Measurements from ENCODE around the gene CUBN.

Gene CUBN

DNA sequence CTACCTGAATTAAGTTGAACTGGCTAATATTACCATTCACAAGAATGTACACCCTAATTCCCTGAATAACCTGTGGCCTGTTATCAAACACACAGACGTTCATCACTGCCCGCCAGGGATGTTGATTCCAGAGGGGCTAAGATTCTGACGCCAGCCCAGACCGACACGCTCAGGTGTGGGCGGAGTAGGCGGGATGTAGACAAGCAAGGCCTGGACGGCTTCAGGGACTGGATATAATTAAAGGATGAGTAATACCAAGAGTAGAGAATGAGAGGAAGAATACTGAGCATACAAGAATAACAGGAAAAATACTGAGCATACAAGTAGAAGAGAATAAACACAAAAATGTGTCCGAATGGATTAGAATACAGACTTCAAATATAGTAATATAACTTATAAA lies 29.0 kb downstream of the CUBN start:
- no peaks in the 10 kb centered on the region for H3K4me1 ChIP-seq (ENCODE audit: control insufficient read depth, insufficient read depth, low read length)
- no peak overlapping the region for H3K9ac ChIP-seq (ENCODE audit: low read depth, low read length)
- H3K4me3 ChIP-seq (ENCODE audit: low read depth, low read length), result no peak overlapping the region
- no peaks in the 10 kb centered on the region for H3K9me3 ChIP-seq (ENCODE audit: control insufficient read depth, insufficient read depth, low read length)
- H3K27me3 ChIP-seq (ENCODE audit: control insufficient read depth, insufficient read depth, low read length), result no peaks in the 10 kb centered on the region
- no peaks in the 10 kb centered on the region for H3K36me3 ChIP-seq (ENCODE audit: control insufficient read depth, insufficient read depth, low read length)

DNA sequence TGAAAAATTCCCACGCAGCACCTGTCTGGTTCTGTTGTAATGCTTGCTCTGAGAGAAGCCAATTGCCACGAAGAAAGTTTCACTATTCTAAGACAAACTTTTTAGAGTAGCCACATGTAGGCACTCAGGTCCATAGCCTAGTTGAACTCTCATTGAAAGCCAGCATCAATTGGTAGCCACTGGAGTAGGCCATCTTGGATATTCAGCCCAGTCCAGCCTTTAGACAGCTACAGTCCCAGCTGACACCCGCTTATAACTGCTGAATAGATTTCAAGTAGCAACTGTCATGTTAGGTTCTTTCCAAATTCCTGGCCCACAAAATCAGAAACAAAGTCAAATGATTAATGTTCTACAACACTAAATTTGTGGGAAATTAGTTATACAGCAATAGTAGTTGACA lies 31.6 kb downstream of the CUBN start:
- no peaks in the 10 kb centered on the region for H3K9me3 ChIP-seq (ENCODE audit: control insufficient read depth, insufficient read depth, low read length)
- no peaks in the 10 kb centered on the region for H3K27me3 ChIP-seq (ENCODE audit: control insufficient read depth, insufficient read depth, low read length)
- H3K36me3 ChIP-seq (ENCODE audit: control insufficient read depth, insufficient read depth, low read length), result no peaks in the 10 kb centered on the region
- no peak overlapping the region for H3K4me3 ChIP-seq (ENCODE audit: low read depth, low read length)
- H3K4me1 ChIP-seq (ENCODE audit: control insufficient read depth, insufficient read depth, low read length), result no peaks in the 10 kb centered on the region
- H3K9ac ChIP-seq (ENCODE audit: low read depth, low read length), result no peak overlapping the region

- Histone ChIP-seq H3K4me1 (ENCODE audit: control insufficient read depth, insufficient read depth, low read length) (no peaks in the 10 kb centered on the region), H3K9me3 (ENCODE audit: control insufficient read depth, insufficient read depth, low read length) (no peaks in the 10 kb centered on the region), H3K27me3 (ENCODE audit: control insufficient read depth, insufficient read depth, low read length) (no peaks in the 10 kb centered on the region), H3K4me3 (ENCODE audit: low read depth, low read length) (no peak overlapping the region), H3K36me3 (ENCODE audit: control insufficient read depth, insufficient read depth, low read length) (no peaks in the 10 kb centered on the region), H3K9ac (ENCODE audit: low read depth, low read length) (no peak overlapping the region)
Measured at GRCh38 chr10:17094844-17095243, 34.8 kb downstream of the CUBN start.

GRCh38 chr10:17092986-17093803 lies 36.4 kb downstream of the CUBN start:
- Histone ChIP-seq H3K4me3 (ENCODE audit: low read depth, low read length) (no peak overlapping the region), H3K27me3 (ENCODE audit: control insufficient read depth, insufficient read depth, low read length) (no peaks in the 10 kb centered on the region), H3K36me3 (ENCODE audit: control insufficient read depth, insufficient read depth, low read length) (no peaks in the 10 kb centered on the region), H3K4me1 (ENCODE audit: control insufficient read depth, insufficient read depth, low read length) (no peaks in the 10 kb centered on the region), H3K9ac (ENCODE audit: low read depth, low read length) (no peak overlapping the region), H3K9me3 (ENCODE audit: control insufficient read depth, insufficient read depth, low read length) (no peaks in the 10 kb centered on the region)

- no peak overlapping the region for H3K9ac ChIP-seq (ENCODE audit: low read depth, low read length)
- no peaks in the 10 kb centered on the region for H3K36me3 ChIP-seq (ENCODE audit: control insufficient read depth, insufficient read depth, low read length)
- H3K4me3 ChIP-seq (ENCODE audit: low read depth, low read length), result no peak overlapping the region
- no peaks in the 10 kb centered on the region for H3K4me1 ChIP-seq (ENCODE audit: control insufficient read depth, insufficient read depth, low read length)
- no peaks in the 10 kb centered on the region for H3K9me3 ChIP-seq (ENCODE audit: control insufficient read depth, insufficient read depth, low read length)
- H3K27me3 ChIP-seq (ENCODE audit: control insufficient read depth, insufficient read depth, low read length), result no peaks in the 10 kb centered on the region
Measured at GRCh38 chr10:17092216-17092944, 37.2 kb downstream of the CUBN start.

DNA sequence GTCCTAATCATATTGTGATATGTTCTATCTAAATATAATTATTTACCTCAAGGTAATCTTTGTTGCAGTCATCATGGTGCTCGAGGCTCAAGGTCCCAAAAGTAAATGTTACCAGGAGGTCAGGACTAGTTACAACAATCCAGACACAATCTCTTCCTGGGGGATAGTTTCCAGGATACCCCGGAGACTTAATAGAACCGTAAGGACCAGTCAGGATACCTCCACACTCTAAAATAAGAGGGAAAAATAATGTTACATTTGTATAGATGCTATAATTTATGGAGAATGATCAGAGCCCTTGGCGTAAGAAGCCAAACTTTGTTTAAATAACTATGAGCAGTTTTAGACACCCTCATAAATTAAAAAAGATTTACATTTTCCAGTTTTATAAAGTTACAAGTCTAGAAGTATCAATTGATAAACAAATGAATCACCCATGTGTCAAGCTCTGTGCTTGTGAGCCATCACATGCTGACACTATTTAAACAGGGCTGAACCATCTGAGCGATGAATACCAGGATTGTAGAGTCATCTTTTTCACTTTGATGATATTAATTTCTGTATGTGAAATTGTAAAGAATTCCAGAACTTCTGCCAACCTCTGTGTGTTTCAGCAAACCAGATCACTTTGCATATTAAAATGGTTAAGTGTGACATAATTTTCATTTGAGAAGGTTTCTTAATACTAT lies 41.3 kb downstream of the CUBN start:
- Histone ChIP-seq H3K27me3 (ENCODE audit: control insufficient read depth, insufficient read depth, low read length) (no peaks in the 10 kb centered on the region), H3K9me3 (ENCODE audit: control insufficient read depth, insufficient read depth, low read length) (no peaks in the 10 kb centered on the region), H3K9ac (ENCODE audit: low read depth, low read length) (no peak overlapping the region), H3K4me1 (ENCODE audit: control insufficient read depth, insufficient read depth, low read length) (no peaks in the 10 kb centered on the region), H3K4me3 (ENCODE audit: low read depth, low read length) (no peak overlapping the region), H3K36me3 (ENCODE audit: control insufficient read depth, insufficient read depth, low read length) (no peaks in the 10 kb centered on the region)

DNA sequence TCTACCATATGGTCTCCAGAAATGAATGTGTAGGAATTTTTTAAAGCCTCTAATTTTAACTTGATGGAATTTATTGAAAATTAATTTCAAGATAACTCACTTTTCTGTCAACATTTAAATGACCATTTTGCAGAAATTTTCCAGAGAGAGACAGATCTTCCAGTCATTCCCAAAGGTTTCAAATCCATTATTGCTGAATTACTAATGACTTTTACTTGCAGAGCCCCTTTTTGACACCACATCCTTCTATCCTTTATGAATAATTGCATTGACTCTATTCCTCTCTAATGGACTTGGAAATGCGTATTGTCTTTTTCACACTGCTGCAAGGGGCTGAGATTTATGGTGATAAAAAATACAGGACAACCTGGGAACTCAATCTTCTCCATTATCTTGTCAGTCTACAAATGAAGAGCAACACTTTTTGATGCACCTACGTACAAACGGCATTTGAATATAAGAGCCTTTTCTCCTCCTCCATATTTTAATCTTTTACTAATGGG lies 42.7 kb downstream of the CUBN start:
- H3K4me3 ChIP-seq (ENCODE audit: low read depth, low read length), result no peak overlapping the region
- no peaks in the 10 kb centered on the region for H3K9me3 ChIP-seq (ENCODE audit: control insufficient read depth, insufficient read depth, low read length)
- no peaks in the 10 kb centered on the region for H3K36me3 ChIP-seq (ENCODE audit: control insufficient read depth, insufficient read depth, low read length)
- no peaks in the 10 kb centered on the region for H3K27me3 ChIP-seq (ENCODE audit: control insufficient read depth, insufficient read depth, low read length)
- no peaks in the 10 kb centered on the region for H3K4me1 ChIP-seq (ENCODE audit: control insufficient read depth, insufficient read depth, low read length)
- no peak overlapping the region for H3K9ac ChIP-seq (ENCODE audit: low read depth, low read length)

DNA sequence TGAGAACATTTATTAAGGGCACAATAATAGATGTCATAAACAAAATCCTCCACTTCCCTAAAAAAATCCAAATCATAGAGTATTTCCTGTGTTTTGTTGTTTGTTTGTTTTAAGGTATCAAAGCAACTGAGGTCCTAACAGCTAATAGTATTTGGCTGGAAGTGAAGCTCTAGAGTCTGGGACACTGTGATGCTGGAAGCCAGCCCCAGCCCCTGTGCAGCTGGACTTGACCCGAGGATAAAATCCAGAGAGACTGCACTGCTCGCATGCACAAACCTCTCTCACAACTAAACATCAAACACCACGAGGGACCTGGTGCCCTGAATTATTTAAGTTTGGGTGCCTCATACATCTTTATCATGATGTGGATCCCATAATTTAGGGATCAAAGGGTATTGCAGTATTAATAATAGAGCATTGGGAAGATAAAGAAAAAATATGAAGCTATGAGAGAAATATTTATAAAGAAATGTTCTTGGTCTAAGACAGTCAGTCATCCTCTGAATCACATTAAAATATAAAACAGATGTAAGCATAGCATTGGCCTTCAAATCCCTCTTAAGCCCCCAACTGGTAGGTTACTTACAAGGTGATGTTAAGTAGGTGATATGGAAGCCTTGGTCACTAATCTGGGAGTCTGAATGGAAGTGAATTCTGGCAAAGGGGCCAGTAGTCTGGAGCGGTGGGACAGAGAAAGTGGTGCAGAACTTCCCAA lies 44.4 kb downstream of the CUBN start:
- Histone ChIP-seq H3K9me3 (ENCODE audit: control insufficient read depth, insufficient read depth, low read length) (no peaks in the 10 kb centered on the region), H3K4me3 (ENCODE audit: low read depth, low read length) (no peak overlapping the region), H3K27me3 (ENCODE audit: control insufficient read depth, insufficient read depth, low read length) (no peaks in the 10 kb centered on the region), H3K36me3 (ENCODE audit: control insufficient read depth, insufficient read depth, low read length) (no peaks in the 10 kb centered on the region), H3K9ac (ENCODE audit: low read depth, low read length) (no peak overlapping the region), H3K4me1 (ENCODE audit: control insufficient read depth, insufficient read depth, low read length) (no peaks in the 10 kb centered on the region)

DNA sequence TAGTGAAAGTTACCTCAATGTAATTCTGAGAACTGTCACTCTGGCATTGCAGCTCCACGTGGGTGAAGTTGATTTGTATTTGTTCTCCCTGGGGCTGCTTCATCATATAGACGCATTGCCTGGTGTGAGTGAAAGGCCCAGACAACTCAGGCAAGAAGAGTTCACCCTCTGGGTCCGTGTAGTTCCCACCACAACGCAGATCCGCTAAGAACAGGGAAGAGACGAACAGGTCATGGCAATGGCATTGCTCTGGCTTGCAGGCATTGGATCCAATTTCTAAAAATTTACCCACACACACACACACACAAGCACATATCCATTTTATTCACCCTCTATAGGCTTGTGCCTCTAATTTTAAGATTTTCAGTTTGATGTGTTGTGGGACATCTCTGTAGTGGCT lies 45.4 kb downstream of the CUBN start:
- Histone ChIP-seq H3K9me3 (ENCODE audit: control insufficient read depth, insufficient read depth, low read length) (no peaks in the 10 kb centered on the region), H3K27me3 (ENCODE audit: control insufficient read depth, insufficient read depth, low read length) (no peaks in the 10 kb centered on the region), H3K36me3 (ENCODE audit: control insufficient read depth, insufficient read depth, low read length) (no peaks in the 10 kb centered on the region), H3K9ac (ENCODE audit: low read depth, low read length) (no peak overlapping the region), H3K4me1 (ENCODE audit: control insufficient read depth, insufficient read depth, low read length) (no peaks in the 10 kb centered on the region), H3K4me3 (ENCODE audit: low read depth, low read length) (no peak overlapping the region)

GRCh38 chr10:17081431-17081830 lies 48.2 kb downstream of the CUBN start:
- Histone ChIP-seq H3K9me3 (ENCODE audit: control insufficient read depth, insufficient read depth, low read length) (no peaks in the 10 kb centered on the region), H3K27me3 (ENCODE audit: control insufficient read depth, insufficient read depth, low read length) (no peaks in the 10 kb centered on the region), H3K4me3 (ENCODE audit: low read depth, low read length) (no peak overlapping the region), H3K9ac (ENCODE audit: low read depth, low read length) (no peak overlapping the region), H3K4me1 (ENCODE audit: control insufficient read depth, insufficient read depth, low read length) (peaks cover 2% of the 10 kb centered on the region), H3K36me3 (ENCODE audit: control insufficient read depth, insufficient read depth, low read length) (no peaks in the 10 kb centered on the region)

GRCh38 chr10:17077890-17078289 lies 51.7 kb downstream of the CUBN start:
- Histone ChIP-seq H3K36me3 (ENCODE audit: control insufficient read depth, insufficient read depth, low read length) (no peaks in the 10 kb centered on the region), H3K4me1 (ENCODE audit: control insufficient read depth, insufficient read depth, low read length) (peaks cover 2% of the 10 kb centered on the region), H3K9ac (ENCODE audit: low read depth, low read length) (no peak overlapping the region), H3K4me3 (ENCODE audit: low read depth, low read length) (no peak overlapping the region), H3K9me3 (ENCODE audit: control insufficient read depth, insufficient read depth, low read length) (no peaks in the 10 kb centered on the region), H3K27me3 (ENCODE audit: control insufficient read depth, insufficient read depth, low read length) (no peaks in the 10 kb centered on the region)
